ENCODE data around the gene GON4L. TPM values are rescaled to one million over a fixed set of nuclear protein-coding genes. Genes with fewer than 3 reads are reported as not detected.
A peak's percentile ranks its signal among the peaks of the same experiment; 100 is the strongest.

Gene GON4L
- total RNA-seq, 1 experiment from 2014 or later: 53.4 TPM

DNA sequence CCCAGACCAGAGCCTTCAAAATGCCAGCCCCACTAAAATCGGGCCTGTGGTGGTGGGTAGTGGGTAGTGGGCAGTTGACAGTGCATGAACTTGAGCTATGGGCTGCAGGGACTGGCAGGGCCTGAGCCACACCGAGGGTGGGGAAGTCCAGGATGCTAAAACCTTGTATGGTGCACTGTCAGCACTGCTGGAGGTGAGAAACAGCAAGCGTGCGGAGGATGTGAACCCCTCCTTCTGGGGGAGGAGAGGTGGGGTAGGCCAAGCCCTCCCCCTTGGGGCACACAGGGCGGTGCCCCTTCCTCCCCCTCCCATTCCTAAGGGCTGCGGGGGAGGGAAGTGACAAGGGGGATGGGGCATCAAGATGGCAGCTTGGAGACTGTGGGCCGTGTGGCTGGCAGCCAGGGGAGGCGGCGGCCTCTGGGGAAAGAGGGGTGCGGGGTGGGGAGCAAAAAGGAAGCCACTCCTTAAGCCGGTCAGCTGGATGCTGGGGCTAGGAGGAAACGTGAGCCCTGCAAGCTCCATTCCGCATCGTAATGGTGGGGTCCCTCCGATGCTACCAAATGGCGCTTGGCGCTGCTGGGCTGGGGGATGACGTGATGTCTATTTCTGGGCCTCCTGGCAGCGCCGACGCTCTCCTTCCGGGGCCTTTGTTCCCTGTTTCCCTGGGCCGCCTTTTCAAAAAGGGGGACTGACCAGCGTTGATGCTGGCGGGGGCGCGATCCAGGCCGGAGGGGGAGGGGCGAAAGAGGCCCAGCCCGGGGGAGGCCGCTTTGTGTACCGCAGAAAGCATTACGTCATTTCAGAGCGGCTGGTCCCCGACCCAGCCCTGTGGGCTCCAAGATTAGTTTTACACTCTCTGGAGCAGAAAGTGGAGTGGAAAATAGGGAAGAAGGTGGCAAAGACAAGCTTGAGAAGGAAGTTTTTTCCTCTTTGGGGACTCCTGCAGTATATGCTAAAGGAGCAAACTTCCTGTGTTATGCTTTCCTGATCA lies 3.2 kb upstream of the GON4L start:
- H3K9ac ChIP-seq (ENCODE audit: extremely low read depth, insufficient read length, low read length): peak overlapping the region; percentile 1
- H4K8ac ChIP-seq (replicated peaks; ENCODE audit: insufficient read length, low read depth, low read length): no peak overlapping the region
- H2BK5ac ChIP-seq (ENCODE audit: insufficient read length, low read length): no peak overlapping the region
- Mint-ChIP-seq H3K4me1 (peaks cover 5 to 9% of the 10 kb centered on the region in 2 experiments), H3K27ac (no peak overlapping the region), H3K9me3 (no peaks in the 10 kb centered on the region), H3K36me3 (ENCODE audit: insufficient read depth in 1 of 3, low read depth in 3 of 3) (peaks cover 2 to 4% (median 2%) of the 10 kb centered on the region in 3 experiments; a peak in 5 of 7 replicates), H3K4me3 (no peak overlapping the region), H3K27me3 (ENCODE audit: low read depth) (peaks cover 17% of the 10 kb centered on the region)
- H2BK120ac ChIP-seq (ENCODE audit: low read depth, low read length, poor library complexity, severe bottlenecking): no peak overlapping the region
- H2BK20ac ChIP-seq (ENCODE audit: low read depth, low read length, poor library complexity, severe bottlenecking): no peak overlapping the region
- DNase-seq: peak; percentile 37
- H3K27ac ChIP-seq (ENCODE audit: insufficient read length, low read depth, low read length): no peak overlapping the region
- no peaks in the 10 kb centered on the region for H3K9me3 ChIP-seq (ENCODE audit: control insufficient read depth, low read depth, low read length)
- H3K56ac ChIP-seq (ENCODE audit: insufficient read length, low read depth, low read length): no peak overlapping the region
- H3K79me1 ChIP-seq (ENCODE audit: insufficient read depth, low read depth, low read length, poor library complexity, severe bottlenecking): no peaks in the 10 kb centered on the region
- no peak overlapping the region for H3T11ph ChIP-seq (ENCODE audit: low read length)
- no peak overlapping the region for H2AFZ ChIP-seq (ENCODE audit: low read length)
- H3K4me1 ChIP-seq (ENCODE audit: insufficient read depth, low read length): no peaks in the 10 kb centered on the region
- H3K4me2 ChIP-seq (ENCODE audit: insufficient read depth, insufficient read length, low read length): peak overlapping the region; percentile 3
- WGBS (ENCODE audit: extremely low coverage, insufficient read length, low lambda C conversion rate): no CpG with 5 or more reads among the region's 35 CpGs
- H3K23ac ChIP-seq (ENCODE audit: insufficient read length, low read depth, low read length): no peak overlapping the region
- H3K79me2 ChIP-seq (ENCODE audit: insufficient read depth, low read length): peaks cover 2% of the 10 kb centered on the region; the same call in 1 of the 2 replicates
- H2BK12ac ChIP-seq (ENCODE audit: insufficient read length, low read depth, low read length): no peak overlapping the region
- no peak overlapping the region for H3K4ac ChIP-seq (ENCODE audit: low read depth, low read length)
- no peaks in the 10 kb centered on the region for H4K20me1 ChIP-seq (ENCODE audit: control insufficient read depth, insufficient read depth, insufficient read length)
- H2AK5ac ChIP-seq (ENCODE audit: insufficient read length, low read length): no peak overlapping the region
- H2BK15ac ChIP-seq (ENCODE audit: low read depth, low read length): no peak overlapping the region
- H4K91ac ChIP-seq (ENCODE audit: insufficient read length, low read depth, low read length): no peak overlapping the region
- no peaks in the 10 kb centered on the region for H3K23me2 ChIP-seq (ENCODE audit: insufficient read length, low read depth, low read length, poor library complexity, severe bottlenecking)
- H4K5ac ChIP-seq (ENCODE audit: insufficient read length, low read depth, low read length): no peak overlapping the region
- no peaks in the 10 kb centered on the region for H3K27me3 ChIP-seq (ENCODE audit: insufficient read depth, low read length)
- H3K14ac ChIP-seq (ENCODE audit: insufficient read depth, low read length): peak overlapping the region; percentile 7; the same call in 1 of the 2 replicates
- TF ChIP-seq, protein P1, sequence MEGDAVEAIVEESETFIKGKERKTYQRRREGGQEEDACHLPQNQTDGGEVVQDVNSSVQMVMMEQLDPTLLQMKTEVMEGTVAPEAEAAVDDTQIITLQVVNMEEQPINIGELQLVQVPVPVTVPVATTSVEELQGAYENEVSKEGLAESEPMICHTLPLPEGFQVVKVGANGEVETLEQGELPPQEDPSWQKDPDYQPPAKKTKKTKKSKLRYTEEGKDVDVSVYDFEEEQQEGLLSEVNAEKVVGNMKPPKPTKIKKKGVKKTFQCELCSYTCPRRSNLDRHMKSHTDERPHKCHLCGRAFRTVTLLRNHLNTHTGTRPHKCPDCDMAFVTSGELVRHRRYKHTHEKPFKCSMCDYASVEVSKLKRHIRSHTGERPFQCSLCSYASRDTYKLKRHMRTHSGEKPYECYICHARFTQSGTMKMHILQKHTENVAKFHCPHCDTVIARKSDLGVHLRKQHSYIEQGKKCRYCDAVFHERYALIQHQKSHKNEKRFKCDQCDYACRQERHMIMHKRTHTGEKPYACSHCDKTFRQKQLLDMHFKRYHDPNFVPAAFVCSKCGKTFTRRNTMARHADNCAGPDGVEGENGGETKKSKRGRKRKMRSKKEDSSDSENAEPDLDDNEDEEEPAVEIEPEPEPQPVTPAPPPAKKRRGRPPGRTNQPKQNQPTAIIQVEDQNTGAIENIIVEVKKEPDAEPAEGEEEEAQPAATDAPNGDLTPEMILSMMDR (conservative IDR thresholded peaks at IDR 0.05): no peak
- H3K18ac ChIP-seq (ENCODE audit: insufficient read length, low read depth, low read length): peak overlapping the region; percentile 14
